ENCODE results near the gene MPEG1. TPM values are rescaled to one million over a fixed set of nuclear protein-coding genes. Genes with fewer than 3 reads are reported as not detected.

The MPEG1 gene, protein sequence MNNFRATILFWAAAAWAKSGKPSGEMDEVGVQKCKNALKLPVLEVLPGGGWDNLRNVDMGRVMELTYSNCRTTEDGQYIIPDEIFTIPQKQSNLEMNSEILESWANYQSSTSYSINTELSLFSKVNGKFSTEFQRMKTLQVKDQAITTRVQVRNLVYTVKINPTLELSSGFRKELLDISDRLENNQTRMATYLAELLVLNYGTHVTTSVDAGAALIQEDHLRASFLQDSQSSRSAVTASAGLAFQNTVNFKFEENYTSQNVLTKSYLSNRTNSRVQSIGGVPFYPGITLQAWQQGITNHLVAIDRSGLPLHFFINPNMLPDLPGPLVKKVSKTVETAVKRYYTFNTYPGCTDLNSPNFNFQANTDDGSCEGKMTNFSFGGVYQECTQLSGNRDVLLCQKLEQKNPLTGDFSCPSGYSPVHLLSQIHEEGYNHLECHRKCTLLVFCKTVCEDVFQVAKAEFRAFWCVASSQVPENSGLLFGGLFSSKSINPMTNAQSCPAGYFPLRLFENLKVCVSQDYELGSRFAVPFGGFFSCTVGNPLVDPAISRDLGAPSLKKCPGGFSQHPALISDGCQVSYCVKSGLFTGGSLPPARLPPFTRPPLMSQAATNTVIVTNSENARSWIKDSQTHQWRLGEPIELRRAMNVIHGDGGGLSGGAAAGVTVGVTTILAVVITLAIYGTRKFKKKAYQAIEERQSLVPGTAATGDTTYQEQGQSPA
- total RNA-seq = not detected in 2 replicates

DNA sequence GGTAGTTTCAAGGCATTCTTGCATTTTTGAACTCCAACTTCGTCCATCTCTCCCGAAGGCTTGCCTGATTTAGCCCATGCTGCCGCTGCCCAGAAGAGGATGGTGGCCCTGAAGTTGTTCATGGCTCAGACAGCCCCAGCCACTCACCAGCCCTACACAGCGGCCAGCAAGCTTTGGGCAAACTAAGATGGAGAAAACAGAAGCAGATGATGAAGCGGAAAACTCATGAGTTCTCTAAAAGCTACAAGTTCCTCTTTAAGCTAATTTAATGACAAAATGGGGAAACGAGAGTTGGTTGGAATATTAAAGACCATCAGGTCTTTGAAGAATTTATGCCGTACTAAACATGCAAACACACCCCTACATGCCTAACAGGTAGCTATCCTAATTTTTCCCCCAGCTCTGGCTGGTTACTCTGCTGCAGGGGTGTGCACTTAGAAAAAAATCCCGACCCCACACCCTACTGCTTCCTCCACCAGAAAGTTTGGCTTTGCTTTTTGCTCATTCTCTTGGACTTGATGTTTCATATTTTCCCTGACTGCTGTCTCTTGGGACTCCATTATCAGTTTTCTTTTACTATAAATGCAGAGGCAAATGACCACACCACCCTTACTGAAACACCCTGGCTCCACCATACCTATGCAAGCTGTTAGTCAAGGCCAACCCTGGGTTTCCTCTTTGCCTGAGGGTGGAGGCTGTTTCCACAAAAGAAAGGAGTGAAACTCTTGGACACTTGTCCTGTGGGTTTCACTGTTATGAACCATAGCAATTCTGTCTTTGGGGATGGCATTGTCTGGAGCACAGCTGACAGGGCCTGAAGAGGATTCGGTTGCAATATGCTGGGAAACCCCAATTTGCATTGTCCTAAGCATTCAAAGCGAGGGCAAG, at the start of gene MPEG1:
MPEG1 (minus strand) TSS at position 184 of the 888 bp plus-strand sequence; CDS start at position 122, 62 bp downstream.

GRCh38 chr11:59171508-59172322, 41.0 kb downstream of the MPEG1 start, which contains the start of gene DTX4:
DTX4 (plus strand) TSS chr11:59172132; CDS start chr11:59172596, 464 bp downstream.

Other genes with a start within 250 kb of the MPEG1 start
- gene GLYATL1B, start 126.6 kb downstream of the MPEG1 start, total RNA-seq = not detected in 2 replicates
- gene FAM111B, start 105.7 kb downstream of the MPEG1 start, total RNA-seq = 3.2 and 5.7 TPM in 2 replicates
- 23.6 and 28.9 TPM in 2 replicates for gene FAM111A, start 70.1 kb downstream of the MPEG1 start, total RNA-seq
- gene DTX4, start 40.8 kb downstream of the MPEG1 start, total RNA-seq = 0.58 and 0.71 TPM in 2 replicates
- not detected in 2 replicates for gene OR5AN1, start 146.0 kb upstream of the MPEG1 start, total RNA-seq
- gene OR5A2, start 213.5 kb upstream of the MPEG1 start, total RNA-seq = not detected in 2 replicates
- not detected in 2 replicates for gene OR5A1, start 223.5 kb upstream of the MPEG1 start, total RNA-seq
- gene OR4D6, start 244.0 kb upstream of the MPEG1 start, total RNA-seq = not detected in 2 replicates